ENCODE data around the gene UNC79.

DNA sequence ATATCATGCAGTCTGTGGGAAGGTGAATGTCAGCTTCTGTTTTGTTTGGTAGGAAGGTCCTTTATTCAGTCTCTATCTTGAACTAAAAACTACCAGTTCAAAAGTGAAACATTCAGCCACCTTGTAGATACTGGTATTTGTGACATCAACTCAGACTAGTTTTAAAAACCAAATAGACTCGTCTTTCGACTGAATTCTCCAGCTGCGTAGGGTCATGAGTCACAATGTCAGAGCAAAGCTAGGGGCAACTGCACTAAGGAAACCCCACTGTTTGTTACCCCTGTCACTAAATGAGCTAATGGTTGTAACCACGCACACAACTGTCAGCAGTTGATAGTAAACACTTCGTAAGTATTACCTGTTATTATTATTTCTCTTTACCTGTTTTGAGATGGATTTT, 212.9 kb downstream of the UNC79 start:
- TF ChIP-seq, protein P1, sequence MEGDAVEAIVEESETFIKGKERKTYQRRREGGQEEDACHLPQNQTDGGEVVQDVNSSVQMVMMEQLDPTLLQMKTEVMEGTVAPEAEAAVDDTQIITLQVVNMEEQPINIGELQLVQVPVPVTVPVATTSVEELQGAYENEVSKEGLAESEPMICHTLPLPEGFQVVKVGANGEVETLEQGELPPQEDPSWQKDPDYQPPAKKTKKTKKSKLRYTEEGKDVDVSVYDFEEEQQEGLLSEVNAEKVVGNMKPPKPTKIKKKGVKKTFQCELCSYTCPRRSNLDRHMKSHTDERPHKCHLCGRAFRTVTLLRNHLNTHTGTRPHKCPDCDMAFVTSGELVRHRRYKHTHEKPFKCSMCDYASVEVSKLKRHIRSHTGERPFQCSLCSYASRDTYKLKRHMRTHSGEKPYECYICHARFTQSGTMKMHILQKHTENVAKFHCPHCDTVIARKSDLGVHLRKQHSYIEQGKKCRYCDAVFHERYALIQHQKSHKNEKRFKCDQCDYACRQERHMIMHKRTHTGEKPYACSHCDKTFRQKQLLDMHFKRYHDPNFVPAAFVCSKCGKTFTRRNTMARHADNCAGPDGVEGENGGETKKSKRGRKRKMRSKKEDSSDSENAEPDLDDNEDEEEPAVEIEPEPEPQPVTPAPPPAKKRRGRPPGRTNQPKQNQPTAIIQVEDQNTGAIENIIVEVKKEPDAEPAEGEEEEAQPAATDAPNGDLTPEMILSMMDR (IDR thresholded peaks at IDR 0.05) = no peak
- TF ChIP-seq POLR2AphosphoS5 (IDR thresholded peaks at IDR 0.05) (no peak), POLR2A (IDR thresholded peaks at IDR 0.05) (no peak), EP300 (IDR thresholded peaks at IDR 0.05) (no peak)
